HEK293 (cell line): ENCODE data around the gene NPIPB2.

Experiments used
- EGR2 ChIP-seq: fragments of 450-650 bp; formaldehyde crosslinking; IDR thresholded peaks from 2 replicates; pipeline ENCODE4 v1.5.1; 2016; ENCODE audit warnings: low read depth, missing biosample characterization, missing genetic modification characterization
- GLIS1 ChIP-seq: fragments of 450-650 bp; formaldehyde crosslinking; IDR thresholded peaks from 2 replicates; pipeline ENCODE4 v1.5.1; 2016; ENCODE audit warnings: missing biosample characterization, missing genetic modification characterization
- IKZF3 ChIP-seq: fragments of 450-650 bp; IDR thresholded peaks from 2 replicates; pipeline ENCODE4 v1.5.0; 2018; ENCODE audit warnings: missing biosample characterization, mild to moderate bottlenecking, missing genetic modification characterization, moderate library complexity
- KLF17 ChIP-seq: fragments of 450-650 bp; formaldehyde crosslinking; IDR thresholded peaks from 2 replicates; pipeline ENCODE4 v1.5.1; 2016; ENCODE audit warnings: missing biosample characterization, missing genetic modification characterization
- PBX3 ChIP-seq: sonication (generic); formaldehyde crosslinking; IDR thresholded peaks from 2 replicates; pipeline ENCODE4 v1.8.1; 2022; ENCODE audit warnings: mild to moderate bottlenecking, moderate library complexity, missing genetic modification reagents
- TRIM28 ChIP-seq: IDR thresholded peaks from 2 replicates; pipeline ENCODE4 v1.6.1; 2011; ENCODE audit warnings: low read length, control low read depth, borderline replicate concordance
- YY1 ChIP-seq: fragments of 450-650 bp; formaldehyde crosslinking; IDR thresholded peaks from 2 replicates; pipeline ENCODE4 v1.5.1; 2018; ENCODE audit warnings: missing biosample characterization, missing genetic modification characterization
- ZBTB11 ChIP-seq: fragments of 450-650 bp; formaldehyde crosslinking; conservative IDR thresholded peaks from 2 replicates; pipeline ENCODE4 v1.5.1; 2016; ENCODE audit warnings: low read depth, missing biosample characterization, missing genetic modification characterization
- ZBTB20 ChIP-seq: fragments of 450-650 bp; formaldehyde crosslinking; IDR thresholded peaks from 2 replicates; pipeline ENCODE4 v1.5.1; 2016; ENCODE audit warnings: missing biosample characterization, missing genetic modification characterization
- ZBTB21 ChIP-seq: fragments of 450-650 bp; formaldehyde crosslinking; IDR thresholded peaks from 2 replicates; pipeline ENCODE4 v1.5.1; 2017; ENCODE audit warnings: missing biosample characterization, missing genetic modification characterization
- ZNF133 ChIP-seq: fragments of 450-650 bp; formaldehyde crosslinking; IDR thresholded peaks from 2 replicates; pipeline ENCODE4 v1.5.1; 2016; ENCODE audit warnings: missing biosample characterization, missing genetic modification characterization
- ZNF138 ChIP-seq: fragments of 450-650 bp; formaldehyde crosslinking; IDR thresholded peaks from 2 replicates; pipeline ENCODE4 v1.5.1; 2016; ENCODE audit warnings: missing biosample characterization, missing genetic modification characterization, borderline replicate concordance
- ZNF148 ChIP-seq: fragments of 450-650 bp; formaldehyde crosslinking; IDR thresholded peaks from 2 replicates; pipeline ENCODE4 v1.5.0; 2017; ENCODE audit warnings: missing biosample characterization, missing genetic modification characterization, borderline replicate concordance
- ZNF16 ChIP-seq: fragments of 450-650 bp; formaldehyde crosslinking; IDR thresholded peaks from 2 replicates; pipeline ENCODE4 v1.5.1; 2016; ENCODE audit warnings: low read depth, missing biosample characterization, missing genetic modification characterization
- ZNF214 ChIP-seq: fragments of 450-650 bp; formaldehyde crosslinking; IDR thresholded peaks from 2 replicates; pipeline ENCODE4 v1.5.1; 2017; ENCODE audit warnings: missing biosample characterization, mild to moderate bottlenecking, missing genetic modification characterization, borderline replicate concordance
- ZNF280D ChIP-seq: fragments of 450-650 bp; formaldehyde crosslinking; IDR thresholded peaks from 2 replicates; pipeline ENCODE4 v1.5.1; 2016; ENCODE audit warnings: missing biosample characterization, missing genetic modification characterization
- ZNF48 ChIP-seq: fragments of 450-650 bp; formaldehyde crosslinking; IDR thresholded peaks from 2 replicates; pipeline ENCODE4 v1.5.1; 2016; ENCODE audit warnings: missing biosample characterization, missing genetic modification characterization
- ZNF510 ChIP-seq: fragments of 450-650 bp; formaldehyde crosslinking; IDR thresholded peaks from 2 replicates; pipeline ENCODE4 v1.5.1; 2018; ENCODE audit warnings: mild to moderate bottlenecking, missing genetic modification characterization, missing biosample characterization; ENCODE audit not compliant: insufficient replicate concordance
- ZNF560 ChIP-seq: fragments of 450-650 bp; formaldehyde crosslinking; IDR thresholded peaks from 2 replicates; pipeline ENCODE4 v1.5.1; 2017; ENCODE audit warnings: missing biosample characterization, missing genetic modification characterization, borderline replicate concordance
- ZNF571 ChIP-seq: fragments of 450-650 bp; formaldehyde crosslinking; IDR thresholded peaks from 2 replicates; pipeline ENCODE4 v1.5.0; 2017; ENCODE audit warnings: missing biosample characterization, missing genetic modification characterization
- ZNF585B ChIP-seq: fragments of 450-650 bp; formaldehyde crosslinking; IDR thresholded peaks from 2 replicates; pipeline ENCODE4 v1.5.1; 2016; ENCODE audit warnings: missing biosample characterization, missing genetic modification characterization
- ZNF645 ChIP-seq: fragments of 450-650 bp; formaldehyde crosslinking; IDR thresholded peaks from 2 replicates; pipeline ENCODE4; 2016; ENCODE audit warnings: missing biosample characterization, missing genetic modification characterization
- ZNF670 ChIP-seq: fragments of 450-650 bp; formaldehyde crosslinking; IDR thresholded peaks from 2 replicates; pipeline ENCODE4 v1.5.1; 2016; ENCODE audit warnings: missing biosample characterization, missing genetic modification characterization, low read depth
- ZNF791 ChIP-seq: fragments of 450-650 bp; formaldehyde crosslinking; IDR thresholded peaks from 2 replicates; pipeline ENCODE4 v1.5.1; 2016; ENCODE audit warnings: missing biosample characterization, missing genetic modification characterization
- ZNF837 ChIP-seq: fragments of 450-650 bp; formaldehyde crosslinking; IDR thresholded peaks from 2 replicates; pipeline ENCODE4 v1.5.1; 2016; ENCODE audit warnings: missing biosample characterization, missing genetic modification characterization
- ZSCAN23 ChIP-seq: fragments of 450-650 bp; formaldehyde crosslinking; IDR thresholded peaks from 2 replicates; pipeline ENCODE4 v1.5.1; 2016; ENCODE audit warnings: missing biosample characterization, missing genetic modification characterization

Gene NPIPB2

GRCh38 chr16:11915644-11916523 is 26.0 kb downstream of the NPIPB2 start, which contains the start of gene GSPT1 (continued):
- TF ChIP-seq TRIM28 (no peak), ZNF645 (no peak), ZNF48 (tag by site-specific recombination) (no peak), PBX3 (CRISPR knock-in tag) (no peak; the same call in 1 of the 2 replicates), YY1 (peak; percentile 64), ZBTB20 (peak; percentile 23; the same call in 1 of the 2 replicates), EGR2 (tag by site-specific recombination) (peak; percentile 98), ZNF837 (tag by site-specific recombination) (no peak), ZNF791 (tag by site-specific recombination) (no peak), ZNF560 (no peak), ZNF280D (tag by site-specific recombination) (no peak), ZNF585B (tag by site-specific recombination) (no peak), KLF17 (tag by site-specific recombination) (peak; percentile 96), ZBTB11 (tag by site-specific recombination) (peak; percentile 95), ZNF138 (tag by site-specific recombination) (no peak), GLIS1 (tag by site-specific recombination) (peak; percentile 97), ZNF148 (no peak), ZNF510 (tag by site-specific recombination) (no peak), ZBTB21 (tag by site-specific recombination) (peak; percentile 60; the same call in 1 of the 2 replicates), ZNF670 (tag by site-specific recombination) (no peak), ZNF16 (tag by site-specific recombination) (no peak), ZNF571 (tag by site-specific recombination) (no peak), ZNF133 (tag by site-specific recombination) (no peak), ZNF214 (no peak), ZSCAN23 (tag by site-specific recombination) (peak; percentile 25; the same call in 1 of the 2 replicates), IKZF3 (tag by site-specific recombination) (no peak)
